Renal cortex interstitium (tissue), 15 donors: ENCODE measurements around the gene SPATA33. TPM values are rescaled to one million over a fixed set of nuclear protein-coding genes. Genes with fewer than 3 reads are reported as not detected.

Experiments used
- DNase-seq, 11 donors: peaks; one replicate each; pipeline ENCODE4 v3.0.0-alpha.2; 2013; ENCODE audit warnings: low read depth in 9 of 11, low spot score in 4 of 11; ENCODE audit errors: extremely low read depth in 1 of 11
- long read RNA-seq, 16 experiments: transcript quantifications; one replicate each; lab custom pipeline, GENCODE V29; 2026
- polyA plus RNA-seq, 3 donors: library from polyadenylated mRNA; unstranded; fragments of 120-200 nt; gene quantifications; one replicate each; pipeline ENCODE4 v1.2.1, GENCODE V29; 2013; ENCODE audit not compliant: insufficient read length in 3 of 3

The SPATA33 gene
- 10 to 100 TPM; 16.5 to 17.2 (median 16.6) TPM for polyA plus RNA-seq
- long read RNA-seq, donor 1, partial matches to known transcripts, result 0 of 7 reads
- long read RNA-seq, donor 1, other reads (novel, unspliced or antisense), result 0 of 7 reads
- long read RNA-seq, donor 2, partial matches to known transcripts, result 0 of 5 reads
- long read RNA-seq, donor 2, other reads (novel, unspliced or antisense), result 0 of 5 reads
- long read RNA-seq, donor 3, partial matches to known transcripts, result 0 of 6 reads
- long read RNA-seq, donor 3, other reads (novel, unspliced or antisense), result 0 of 6 reads
- long read RNA-seq, donor 4, partial matches to known transcripts, result 0 of 10 reads
- long read RNA-seq, donor 4, other reads (novel, unspliced or antisense), result 5 of 10 reads
- long read RNA-seq, donor 5, result 0 reads
- long read RNA-seq, donor 6, partial matches to known transcripts, result 0 of 9 reads
- long read RNA-seq, donor 6, other reads (novel, unspliced or antisense), result 0 of 9 reads
- long read RNA-seq, donor 7, partial matches to known transcripts, result 0 of 6 reads
- long read RNA-seq, donor 7, other reads (novel, unspliced or antisense), result 0 of 6 reads
- long read RNA-seq, donor 8, result 0 reads
- long read RNA-seq, donor 9, partial matches to known transcripts, result 0 of 5 reads
- long read RNA-seq, donor 9, other reads (novel, unspliced or antisense), result 0 of 5 reads
- long read RNA-seq, donor 10, partial matches to known transcripts, result 0 of 5 reads
- long read RNA-seq, donor 10, other reads (novel, unspliced or antisense), result 0 of 5 reads
- long read RNA-seq, donor 11, partial matches to known transcripts, result 0 of 6 reads
- long read RNA-seq, donor 11, other reads (novel, unspliced or antisense), result 0 of 6 reads
- long read RNA-seq, donor 12, partial matches to known transcripts, result 0 of 4 reads
- long read RNA-seq, donor 12, other reads (novel, unspliced or antisense), result 0 of 4 reads
- long read RNA-seq, donor 13, result 0 reads
- long read RNA-seq, donor 14, partial matches to known transcripts, result 0 of 5 reads
- long read RNA-seq, donor 14, other reads (novel, unspliced or antisense), result 0 of 5 reads
- long read RNA-seq, donor 15, partial matches to known transcripts, result 0 of 3 reads
- long read RNA-seq, donor 15, other reads (novel, unspliced or antisense), result 0 of 3 reads
- long read RNA-seq, donor 16, transcript SPATA33-204 (2 exons, 2,368 nt), result major isoform, 7 of 21 reads
- long read RNA-seq, donor 16, transcript SPATA33-201 (3 exons, 2,190 nt), result major isoform, 7 of 21 reads
- long read RNA-seq, donor 16, partial matches to known transcripts, result 0 of 21 reads
- long read RNA-seq, donor 16, other reads (novel, unspliced or antisense), result 0 of 21 reads

GRCh38 chr16:89657442-89658220 is at the start of gene SPATA33, which contains the start of gene CHMP1A:
Gene SPATA33 (plus strand): TSS chr16:89657836. CDS start chr16:89657912, 76 bp downstream.
Gene CHMP1A (minus strand): TSS chr16:89657708. CDS start chr16:89657588, 120 bp downstream.
- peak; percentile 74 to 88 (median 83) for DNase-seq

- no peak for DNase-seq
Observed at GRCh38 chr16:89607937-89608740, 49.5 kb upstream of the SPATA33 start.

DNA sequence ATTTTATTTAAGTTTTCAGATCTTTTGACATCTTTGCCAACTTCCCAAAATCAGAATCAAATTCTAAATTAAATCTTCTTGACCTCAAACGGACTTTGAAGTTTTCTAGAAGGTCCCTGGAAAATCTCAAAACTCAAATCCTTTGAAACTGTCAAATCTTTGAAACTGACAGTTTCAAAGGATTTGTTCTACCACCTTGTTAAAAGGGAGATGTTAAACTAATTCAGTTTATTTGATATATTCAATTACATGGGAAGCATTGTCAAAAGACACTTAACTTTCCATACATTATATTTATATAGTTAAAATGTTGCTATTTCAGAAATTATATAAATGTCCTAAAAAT is 47.6 kb upstream of the SPATA33 start:
- no peak for DNase-seq

- no peak for DNase-seq
Observed at GRCh38 chr16:89612415-89613166, 45.0 kb upstream of the SPATA33 start.

- peak in 3 of 11 donors; percentile 38 to 50 (median 38) for DNase-seq
Observed at GRCh38 chr16:89613231-89613953, 44.2 kb upstream of the SPATA33 start, which contains the start of gene DPEP1. Gene DPEP1 (plus strand): TSS chr16:89613642. CDS start chr16:89630411, 16,769 bp downstream.

- no peak for DNase-seq
Observed at GRCh38 chr16:89613954-89614459, 43.6 kb upstream of the SPATA33 start.

DNA sequence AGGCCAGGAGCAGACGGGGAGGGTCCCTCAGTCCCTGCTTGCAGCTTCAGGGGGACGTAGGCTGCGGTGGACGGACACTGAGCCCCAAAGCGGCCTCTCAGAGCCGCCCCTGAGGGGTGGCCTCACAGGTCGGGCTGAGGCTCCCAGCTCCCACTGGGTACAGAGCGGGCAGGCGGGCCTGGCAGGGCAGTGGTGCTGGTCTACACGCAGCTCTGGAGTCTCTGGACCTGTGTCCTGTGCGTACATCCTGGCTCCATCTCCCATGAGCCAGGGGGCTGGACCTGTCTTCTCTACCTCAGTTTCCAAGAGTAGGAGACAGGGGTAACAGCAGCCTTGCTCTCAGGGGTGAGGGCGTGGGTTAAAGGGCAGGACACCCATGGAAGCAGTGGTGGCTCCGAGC is 42.5 kb upstream of the SPATA33 start:
- DNase-seq, result no peak

- no peak for DNase-seq
Observed at GRCh38 chr16:89615596-89616090, 42.0 kb upstream of the SPATA33 start.

DNA sequence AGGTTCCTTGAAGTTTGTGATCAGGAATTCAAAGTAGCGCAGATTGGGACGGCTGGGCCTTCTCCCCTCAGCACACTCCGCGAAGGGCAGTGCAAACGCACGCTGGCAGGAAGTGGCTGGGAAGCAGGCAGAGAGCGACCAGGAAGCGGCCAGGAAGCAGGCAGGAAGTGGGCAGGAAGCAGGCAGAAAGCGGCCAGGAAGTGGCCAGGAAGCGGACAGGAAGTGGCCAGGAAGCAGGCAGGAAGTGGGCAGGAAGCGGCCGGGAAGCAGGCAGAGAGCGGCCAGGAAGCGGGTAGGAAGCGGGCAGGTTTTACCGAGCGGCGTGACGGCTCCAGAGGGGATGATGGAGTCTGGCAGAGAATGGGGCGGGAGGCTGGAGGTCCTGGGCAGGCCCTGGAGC is 41.0 kb upstream of the SPATA33 start:
- DNase-seq, result no peak

GRCh38 chr16:89617036-89617435 is 40.6 kb upstream of the SPATA33 start:
- no peak for DNase-seq

- no peak for DNase-seq
Observed at GRCh38 chr16:89618109-89618998, 39.3 kb upstream of the SPATA33 start.

- DNase-seq, result no peak
Observed at GRCh38 chr16:89619840-89620239, 37.8 kb upstream of the SPATA33 start.

GRCh38 chr16:89620406-89620841 is 37.2 kb upstream of the SPATA33 start:
- DNase-seq, result no peak

DNA sequence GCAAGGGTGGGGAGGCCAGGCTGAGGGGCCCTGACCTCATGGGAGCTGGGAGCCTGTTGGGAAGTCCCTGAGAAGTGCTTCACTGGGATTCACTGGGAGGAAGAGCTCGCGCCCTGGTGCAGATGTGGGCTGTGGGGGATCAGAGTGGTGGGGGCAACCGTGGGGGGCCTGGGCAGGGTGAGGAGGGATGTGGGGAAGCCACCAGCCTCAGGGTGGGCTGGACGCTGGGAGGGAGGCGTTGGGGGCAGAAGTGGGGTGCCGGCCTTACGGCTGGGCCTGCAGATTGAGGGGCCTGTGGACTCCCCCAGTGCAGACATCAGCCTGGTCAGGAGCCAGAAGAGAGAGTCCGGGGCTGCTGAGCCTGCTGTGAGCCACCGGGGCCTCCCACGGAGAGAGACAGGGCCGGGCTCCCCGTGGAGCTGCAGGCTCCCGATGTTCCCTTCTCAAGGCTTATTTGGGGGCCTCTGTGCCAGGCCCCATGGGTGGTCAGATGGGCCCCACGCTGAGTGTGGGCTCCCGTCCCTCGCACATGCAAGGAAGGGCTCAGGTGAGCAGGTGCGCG is 36.4 kb upstream of the SPATA33 start:
- no peak for DNase-seq
